Measurements from ENCODE around the gene ZNF836. TPM values are rescaled to one million over a fixed set of nuclear protein-coding genes. Genes with fewer than 3 reads are reported as not detected.
"Not testable (repeated sequence)": the region's sequence is repeated elsewhere in the genome, so short reads cannot be mapped to it uniquely, and the experiment has no call there.

The ZNF836 gene
- total and polyA plus RNA-seq, 5 donors from 2014 or later: 3.0 to 22.4 (median 9.3) TPM

GRCh38 chr19:52211926-52212571 is 40.6 kb upstream of the ZNF836 start:
- H3K36me3 Mint-ChIP-seq: peaks cover 41% of the 10 kb centered on the region
- Histone ChIP-seq H3K27me3 (ENCODE audit: control insufficient read depth, insufficient read depth, low read length) (no peaks in the 10 kb centered on the region), H3K36me3 (ENCODE audit: control insufficient read depth, insufficient read depth, low read length) (peaks cover 92% of the 10 kb centered on the region), H3K4me1 (ENCODE audit: control insufficient read depth, insufficient read depth, low read length, poor library complexity, severe bottlenecking) (no peaks in the 10 kb centered on the region), H3K9me3 (ENCODE audit: control insufficient read depth in 2 of 2, low read length in 2 of 2) (no peaks in the 10 kb centered on the region), H3K27ac (ENCODE audit: insufficient read depth, low read length, poor library complexity, severe bottlenecking) (no peak overlapping the region), H3K4me3 (ENCODE audit: low read depth, low read length) (no peak overlapping the region)
- DNase-seq (no peak), ATAC-seq (ENCODE audit: low read depth in 2 of 2) (no peak)
- no peaks in the 10 kb centered on the region for H3K9me3 Mint-ChIP-seq
- no peaks in the 10 kb centered on the region for H3K27me3 Mint-ChIP-seq
- peaks cover 0 to 16% (median 1%) of the 10 kb centered on the region in 4 donors for H3K4me1 Mint-ChIP-seq
- no peak overlapping the region for H3K27ac Mint-ChIP-seq
- H3K4me3 Mint-ChIP-seq: no peak overlapping the region

- peaks cover 0 to 22% (median 6%) of the 10 kb centered on the region in 4 donors for H3K4me1 Mint-ChIP-seq
- H3K4me3 Mint-ChIP-seq: no peak overlapping the region
- no peaks in the 10 kb centered on the region for H3K27me3 Mint-ChIP-seq
- no peak overlapping the region for H3K4me3 ChIP-seq (ENCODE audit: low read depth, low read length)
- H3K27ac Mint-ChIP-seq: no peak overlapping the region
- no peak overlapping the region for H3K27ac ChIP-seq (ENCODE audit: insufficient read depth, low read length, poor library complexity, severe bottlenecking)
- no peaks in the 10 kb centered on the region for H3K27me3 ChIP-seq (ENCODE audit: control insufficient read depth, insufficient read depth, low read length)
- no peaks in the 10 kb centered on the region for H3K4me1 ChIP-seq (ENCODE audit: control insufficient read depth, insufficient read depth, low read length, poor library complexity, severe bottlenecking)
- ATAC-seq (ENCODE audit: low read depth in 2 of 2) (no peak), DNase-seq (no peak)
- H3K9me3 ChIP-seq (ENCODE audit: control insufficient read depth in 2 of 2, low read length in 2 of 2): no peaks in the 10 kb centered on the region
- peaks cover 47% of the 10 kb centered on the region for H3K36me3 Mint-ChIP-seq
- H3K36me3 ChIP-seq (ENCODE audit: control insufficient read depth, insufficient read depth, low read length): peaks cover 92% of the 10 kb centered on the region
- no peaks in the 10 kb centered on the region for H3K9me3 Mint-ChIP-seq
Observed at GRCh38 chr19:52211203-52211602, 39.8 kb upstream of the ZNF836 start.

GRCh38 chr19:52206481-52206880 is 35.1 kb upstream of the ZNF836 start:
- H3K4me3 ChIP-seq (ENCODE audit: low read depth, low read length): no peak overlapping the region
- ATAC-seq (ENCODE audit: low read depth in 2 of 2) (no peak), DNase-seq (no peak)
- H3K4me3 Mint-ChIP-seq: no peak overlapping the region
- H3K27me3 Mint-ChIP-seq: no peaks in the 10 kb centered on the region
- H3K36me3 Mint-ChIP-seq: peaks cover 61% of the 10 kb centered on the region
- H3K27me3 ChIP-seq (ENCODE audit: control insufficient read depth, insufficient read depth, low read length): no peaks in the 10 kb centered on the region
- H3K36me3 ChIP-seq (ENCODE audit: control insufficient read depth, insufficient read depth, low read length): peaks cover 93% of the 10 kb centered on the region
- H3K27ac ChIP-seq (ENCODE audit: insufficient read depth, low read length, poor library complexity, severe bottlenecking): no peak overlapping the region
- no peaks in the 10 kb centered on the region for H3K9me3 ChIP-seq (ENCODE audit: control insufficient read depth in 2 of 2, low read length in 2 of 2)
- H3K27ac Mint-ChIP-seq: peak overlapping the region in 1 of 3 donors; percentile 36
- peaks cover 0 to 62% (median 33%) of the 10 kb centered on the region in 4 donors for H3K4me1 Mint-ChIP-seq
- H3K9me3 Mint-ChIP-seq: no peaks in the 10 kb centered on the region
- H3K4me1 ChIP-seq (ENCODE audit: control insufficient read depth, insufficient read depth, low read length, poor library complexity, severe bottlenecking): no peaks in the 10 kb centered on the region

GRCh38 chr19:52200755-52201391 is 29.5 kb upstream of the ZNF836 start:
- H3K9me3 Mint-ChIP-seq; H3K9me3 ChIP-seq (ENCODE audit: control insufficient read depth in 2 of 2, low read length in 2 of 2); H3K4me3 ChIP-seq (ENCODE audit: low read depth, low read length); H3K4me1 ChIP-seq (ENCODE audit: control insufficient read depth, insufficient read depth, low read length, poor library complexity, severe bottlenecking); H3K27ac Mint-ChIP-seq; DNase-seq; H3K27me3 ChIP-seq (ENCODE audit: control insufficient read depth, insufficient read depth, low read length); H3K27ac ChIP-seq (ENCODE audit: insufficient read depth, low read length, poor library complexity, severe bottlenecking); ATAC-seq (ENCODE audit: low read depth in 2 of 2); H3K27me3 Mint-ChIP-seq: not testable (repeated sequence)
- H3K4me3 Mint-ChIP-seq: peak overlapping the region in 1 of 4 donors; percentile 9
- H3K4me1 Mint-ChIP-seq: peaks cover 15 to 79% (median 55%) of the 10 kb centered on the region in 4 donors
- H3K36me3 ChIP-seq (ENCODE audit: control insufficient read depth, insufficient read depth, low read length): peaks cover 88% of the 10 kb centered on the region
- peaks cover 54% of the 10 kb centered on the region for H3K36me3 Mint-ChIP-seq

GRCh38 chr19:52200044-52200443 is 28.6 kb upstream of the ZNF836 start:
- Mint-ChIP-seq H3K4me3 (no peak overlapping the region), H3K27ac (no peak overlapping the region), H3K36me3 (peaks cover 47% of the 10 kb centered on the region), H3K27me3 (no peaks in the 10 kb centered on the region), H3K4me1 (peaks cover 15 to 79% (median 58%) of the 10 kb centered on the region in 4 donors), H3K9me3 (no peaks in the 10 kb centered on the region)
- H3K27me3 ChIP-seq (ENCODE audit: control insufficient read depth, insufficient read depth, low read length): no peaks in the 10 kb centered on the region
- H3K9me3 ChIP-seq (ENCODE audit: control insufficient read depth in 2 of 2, low read length in 2 of 2): no peaks in the 10 kb centered on the region
- no peak overlapping the region for H3K4me3 ChIP-seq (ENCODE audit: low read depth, low read length)
- peaks cover 7% of the 10 kb centered on the region for H3K4me1 ChIP-seq (ENCODE audit: control insufficient read depth, insufficient read depth, low read length, poor library complexity, severe bottlenecking)
- peaks cover 88% of the 10 kb centered on the region for H3K36me3 ChIP-seq (ENCODE audit: control insufficient read depth, insufficient read depth, low read length)
- DNase-seq (no peak), ATAC-seq (ENCODE audit: low read depth in 2 of 2) (no peak)
- no peak overlapping the region for H3K27ac ChIP-seq (ENCODE audit: insufficient read depth, low read length, poor library complexity, severe bottlenecking)

- peaks cover 15 to 79% (median 58%) of the 10 kb centered on the region in 4 donors for H3K4me1 Mint-ChIP-seq
- H3K9me3 Mint-ChIP-seq: no peaks in the 10 kb centered on the region
- no peak overlapping the region for H3K27ac ChIP-seq (ENCODE audit: insufficient read depth, low read length, poor library complexity, severe bottlenecking)
- H3K4me3 Mint-ChIP-seq: no peak overlapping the region
- H3K9me3 ChIP-seq (ENCODE audit: control insufficient read depth in 2 of 2, low read length in 2 of 2): no peaks in the 10 kb centered on the region
- H3K4me3 ChIP-seq (ENCODE audit: low read depth, low read length): no peak overlapping the region
- H3K27me3 ChIP-seq (ENCODE audit: control insufficient read depth, insufficient read depth, low read length): no peaks in the 10 kb centered on the region
- no peak for DNase-seq
- peaks cover 44% of the 10 kb centered on the region for H3K36me3 Mint-ChIP-seq
- no peak overlapping the region for H3K27ac Mint-ChIP-seq
- no peak for ATAC-seq (ENCODE audit: low read depth in 2 of 2)
- H3K27me3 Mint-ChIP-seq: no peaks in the 10 kb centered on the region
- H3K36me3 ChIP-seq (ENCODE audit: control insufficient read depth, insufficient read depth, low read length): peaks cover 88% of the 10 kb centered on the region
- H3K4me1 ChIP-seq (ENCODE audit: control insufficient read depth, insufficient read depth, low read length, poor library complexity, severe bottlenecking): peaks cover 9% of the 10 kb centered on the region
Observed at GRCh38 chr19:52198678-52199077, 27.3 kb upstream of the ZNF836 start.

- Mint-ChIP-seq H3K27me3 (no peaks in the 10 kb centered on the region), H3K27ac (peak overlapping the region in 1 of 3 donors; percentile 18), H3K36me3 (peaks cover 37% of the 10 kb centered on the region), H3K9me3 (no peaks in the 10 kb centered on the region), H3K4me3 (peak overlapping the region in 1 of 4 donors; percentile 21), H3K4me1 (peaks cover 15 to 81% (median 58%) of the 10 kb centered on the region in 4 donors)
- no peak for ATAC-seq (ENCODE audit: low read depth in 2 of 2)
- Histone ChIP-seq H3K36me3 (ENCODE audit: control insufficient read depth, insufficient read depth, low read length) (peaks cover 86% of the 10 kb centered on the region), H3K9me3 (ENCODE audit: control insufficient read depth in 2 of 2, low read length in 2 of 2) (no peaks in the 10 kb centered on the region), H3K27ac (ENCODE audit: insufficient read depth, low read length, poor library complexity, severe bottlenecking) (no peak overlapping the region), H3K27me3 (ENCODE audit: control insufficient read depth, insufficient read depth, low read length) (no peaks in the 10 kb centered on the region), H3K4me3 (ENCODE audit: low read depth, low read length) (no peak overlapping the region), H3K4me1 (ENCODE audit: control insufficient read depth, insufficient read depth, low read length, poor library complexity, severe bottlenecking) (peaks cover 9% of the 10 kb centered on the region)
- no peak for DNase-seq
Observed at GRCh38 chr19:52197964-52198363, 26.5 kb upstream of the ZNF836 start.

All from CD4-positive, CD25-positive, alpha-beta regulatory T cell (primary cell).